SIG-M5 treated with dmso at 0.1 percent for 504 hours (cell line): ENCODE results near the gene PRXL2C.
"Not testable (repeated sequence)": the region's sequence is repeated elsewhere in the genome, so short reads cannot be mapped to it uniquely, and the experiment has no call there.

Experiments
- DNase-seq: peaks from one replicate; lab custom pipeline; 2025; ENCODE audit not compliant: unreplicated experiment; lab: John Stamatoyannopoulos, UW

The PRXL2C gene

DNA sequence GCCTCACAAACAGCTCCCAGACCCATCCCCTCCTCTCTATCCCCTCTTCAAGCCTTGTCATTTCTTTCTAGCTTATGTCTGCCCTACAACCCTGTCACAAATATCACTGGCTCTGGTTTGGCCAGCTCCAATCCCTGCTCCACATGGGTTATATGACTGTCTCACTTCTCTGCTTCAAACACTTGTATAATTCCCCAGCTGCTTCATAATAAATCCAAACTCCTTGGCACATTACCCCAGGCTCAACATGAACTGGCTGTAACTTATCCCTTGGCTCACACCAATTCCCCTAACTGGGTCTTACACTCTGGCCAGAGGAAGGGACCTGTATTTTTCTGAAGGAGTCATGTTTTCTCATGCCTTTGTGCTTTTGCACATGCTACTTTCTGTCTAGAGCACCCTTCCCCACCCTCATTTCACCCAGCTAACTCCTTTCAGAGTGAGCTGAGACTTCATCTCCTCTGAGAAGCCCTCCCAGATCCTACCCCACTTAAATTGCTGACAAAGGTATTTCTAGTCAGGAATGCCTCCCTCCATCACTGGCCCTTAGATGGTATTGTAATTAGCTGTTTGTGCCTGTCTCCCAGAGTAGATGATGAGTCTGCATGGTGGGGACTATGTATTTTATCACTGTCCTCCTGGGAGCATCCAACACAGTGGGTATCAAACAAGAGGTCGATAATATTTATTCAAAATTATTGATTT, 5.3 kb downstream of the PRXL2C start:
- DNase-seq: no peak

DNA sequence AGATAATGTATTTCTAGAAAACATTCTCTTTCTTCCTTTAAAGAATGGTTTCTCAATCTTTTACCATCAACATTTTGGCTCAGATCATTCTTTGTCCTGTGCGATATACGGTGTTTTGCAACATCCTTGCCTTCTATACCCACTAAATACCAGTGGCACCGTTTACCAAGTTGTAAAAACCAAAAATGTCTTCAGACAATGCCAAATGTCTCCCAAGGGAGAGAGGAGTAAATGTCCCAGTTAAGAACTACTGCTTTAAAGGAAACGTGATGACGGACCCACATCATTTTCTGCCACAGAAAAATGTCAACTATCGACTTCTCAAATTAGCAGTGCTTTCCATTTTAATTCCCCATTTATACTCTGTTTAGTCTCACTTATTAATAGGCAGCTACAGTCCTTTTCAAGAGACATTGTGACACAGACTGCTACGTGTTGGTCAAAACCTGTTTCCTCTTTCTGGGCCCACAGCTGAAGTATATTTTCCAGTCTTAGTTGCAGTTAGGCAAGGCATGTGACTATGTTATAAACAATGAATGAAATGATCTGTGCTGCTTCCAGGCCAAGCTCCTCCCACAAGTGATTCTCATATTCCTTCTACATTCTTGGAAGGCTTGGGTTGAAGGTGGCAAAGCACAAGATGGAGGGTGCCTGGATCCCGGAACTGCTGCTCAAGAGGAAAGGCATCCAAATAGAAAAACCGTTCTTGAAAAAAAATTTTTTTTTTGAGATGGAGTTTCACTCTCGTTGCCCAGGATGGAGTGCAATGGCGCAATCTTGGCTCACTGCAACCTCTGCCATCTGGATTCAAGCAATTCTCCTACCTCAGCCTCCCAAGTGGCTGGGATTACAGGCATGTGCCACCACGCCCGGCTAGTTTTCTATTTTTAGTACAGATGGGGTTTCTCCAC, 8.8 kb downstream of the PRXL2C start:
- peak; percentile 94 for DNase-seq

DNA sequence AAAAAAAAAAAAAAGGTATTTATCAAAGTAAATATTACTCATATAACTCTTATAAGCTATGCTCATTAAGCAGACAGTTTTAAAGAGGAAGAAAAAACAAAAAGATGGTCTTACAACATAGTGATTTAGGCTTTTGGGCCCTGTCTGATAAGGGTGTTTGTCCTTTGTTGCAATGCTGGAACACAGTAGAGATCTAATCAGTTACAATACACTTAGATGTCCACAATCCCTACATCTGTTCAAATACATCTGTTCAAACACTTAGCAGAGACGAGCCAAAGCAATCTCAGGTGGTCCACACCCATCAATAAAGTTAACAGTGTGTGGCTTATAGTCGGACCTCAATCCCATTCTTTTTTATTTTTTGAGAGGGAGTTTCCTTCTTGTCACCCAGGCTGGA, 11.0 kb downstream of the PRXL2C start:
- DNase-seq: no peak

DNA sequence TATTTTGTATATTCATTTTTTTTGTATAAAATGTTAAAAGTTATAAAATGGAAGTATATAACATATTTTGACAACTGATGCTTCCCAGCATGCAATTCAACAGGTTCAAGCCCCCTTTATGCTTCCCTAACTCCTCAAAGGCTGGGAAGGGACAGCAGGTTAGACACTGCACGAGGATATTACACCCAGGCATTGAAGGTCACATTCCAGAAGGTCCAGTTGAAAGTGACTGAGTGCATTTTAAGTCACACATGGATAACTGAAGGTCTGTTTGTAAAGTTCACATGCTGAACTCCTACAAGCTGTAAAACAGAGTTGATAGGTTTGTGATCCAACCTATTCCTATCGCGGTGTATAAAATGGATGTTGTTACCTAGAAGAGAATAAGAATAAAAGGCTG, 13.6 kb downstream of the PRXL2C start:
- DNase-seq: no peak

DNA sequence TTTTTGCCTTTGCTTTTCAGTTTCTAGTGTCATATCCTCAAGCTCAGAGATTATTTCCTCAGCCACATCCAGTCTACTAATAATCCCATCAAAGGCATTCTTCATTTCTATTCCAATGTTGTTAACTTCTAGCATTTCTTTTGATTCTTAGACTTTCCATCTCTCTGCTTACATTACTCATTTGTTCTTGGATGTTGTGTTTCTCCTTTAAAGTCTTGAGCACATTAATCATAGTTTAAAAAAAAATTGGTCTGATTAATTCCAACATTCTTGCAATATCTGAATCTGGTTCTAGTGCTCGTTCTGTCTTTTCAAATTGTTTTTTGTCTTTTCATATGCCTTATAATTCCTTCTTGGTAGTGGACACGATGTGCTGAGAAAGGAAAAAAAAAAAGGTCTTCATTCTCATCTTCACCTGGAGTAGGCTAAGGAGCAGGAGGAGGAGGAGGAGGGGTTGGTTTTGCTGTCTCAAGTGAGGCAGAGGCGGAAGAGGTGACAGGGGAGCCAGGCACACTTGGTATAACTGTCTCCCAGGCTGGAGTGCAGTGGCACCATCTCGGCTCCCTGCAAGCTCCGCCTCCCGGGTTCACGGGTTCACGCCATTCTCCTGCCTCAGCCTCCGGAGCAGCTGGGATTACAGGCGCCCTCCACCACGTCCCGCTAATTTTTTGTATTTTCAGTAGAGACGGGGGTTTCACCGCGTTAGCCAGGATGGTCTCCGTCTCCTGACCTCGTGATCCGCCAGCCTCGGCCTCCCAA, 16.3 kb downstream of the PRXL2C start:
- no peak for DNase-seq

DNA sequence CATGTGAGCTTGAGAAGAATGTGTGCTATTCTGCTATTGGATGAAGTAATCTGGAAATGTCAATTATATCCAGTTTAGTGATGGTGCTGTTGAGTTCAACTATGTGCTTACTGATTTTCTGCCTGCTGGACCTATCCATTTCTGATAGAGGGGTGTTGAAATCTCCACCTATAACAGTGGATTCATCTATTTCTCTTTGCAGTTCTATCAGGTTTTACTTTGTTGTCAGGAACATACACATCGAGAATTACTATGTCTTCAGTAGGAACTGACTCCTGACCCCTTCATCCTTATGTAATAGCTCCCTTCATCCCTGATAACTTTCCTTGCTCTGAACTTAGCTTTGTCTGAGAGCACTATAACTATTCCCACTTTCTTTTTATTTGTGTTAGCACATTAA, 18.7 kb downstream of the PRXL2C start:
- no peak for DNase-seq

DNA sequence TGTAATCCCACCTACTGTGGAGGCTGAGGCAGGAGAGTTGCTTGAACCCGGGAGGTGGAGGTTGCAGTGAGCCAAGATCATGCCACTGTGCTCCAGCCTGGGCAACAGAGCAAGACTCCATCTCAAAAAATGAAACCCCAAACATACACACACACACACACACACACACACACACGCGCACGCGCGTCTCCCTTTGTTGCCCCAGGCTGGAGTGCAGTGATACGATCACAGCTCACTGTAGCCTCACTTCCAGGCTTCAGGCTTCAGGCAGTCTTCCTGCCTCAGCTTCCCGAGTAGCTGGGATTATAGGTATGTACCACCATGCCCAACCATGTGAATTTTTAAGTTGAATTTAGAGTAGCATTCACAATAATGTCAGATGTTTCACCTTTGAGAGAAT, 21.5 kb downstream of the PRXL2C start:
- DNase-seq: not testable (repeated sequence)

DNA sequence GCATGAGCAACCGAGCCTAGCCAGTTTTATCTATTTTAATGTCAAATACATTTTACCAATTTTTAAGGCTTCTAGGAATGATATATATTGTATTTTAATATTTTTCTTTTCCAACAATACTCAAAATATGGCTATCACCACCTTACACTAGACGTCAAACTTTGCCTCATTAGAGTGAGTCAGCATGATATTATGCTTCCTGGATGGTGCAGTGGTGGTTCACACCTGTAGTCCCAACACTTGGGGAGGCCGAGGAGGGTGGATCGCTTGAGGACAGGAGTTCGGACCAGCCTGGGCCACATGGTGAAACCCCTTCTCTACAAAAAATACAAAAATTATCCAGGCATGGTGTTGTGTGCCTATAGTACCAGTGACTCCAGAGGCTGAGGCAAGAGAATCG, 28.2 kb downstream of the PRXL2C start:
- DNase-seq: no peak

DNA sequence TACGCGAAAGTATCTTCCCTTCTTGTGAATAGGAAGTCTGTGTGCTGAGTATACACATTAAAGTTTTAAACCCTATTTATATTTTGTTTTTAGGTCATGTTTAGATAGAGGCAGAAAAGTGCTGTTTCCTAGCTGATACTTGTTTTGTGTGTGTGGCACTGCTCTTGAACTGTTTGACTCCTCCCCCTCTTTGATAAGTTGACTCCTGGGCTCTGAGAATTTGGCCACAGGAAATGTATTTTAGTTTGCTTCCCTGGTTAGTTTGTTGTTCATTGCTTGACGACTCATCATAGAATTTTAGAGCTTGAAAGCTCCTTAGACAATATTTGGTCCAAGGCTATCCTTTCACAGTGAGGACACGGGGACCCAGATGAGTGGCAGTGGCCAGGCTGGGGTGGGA, 33.5 kb downstream of the PRXL2C start:
- DNase-seq: no peak

DNA sequence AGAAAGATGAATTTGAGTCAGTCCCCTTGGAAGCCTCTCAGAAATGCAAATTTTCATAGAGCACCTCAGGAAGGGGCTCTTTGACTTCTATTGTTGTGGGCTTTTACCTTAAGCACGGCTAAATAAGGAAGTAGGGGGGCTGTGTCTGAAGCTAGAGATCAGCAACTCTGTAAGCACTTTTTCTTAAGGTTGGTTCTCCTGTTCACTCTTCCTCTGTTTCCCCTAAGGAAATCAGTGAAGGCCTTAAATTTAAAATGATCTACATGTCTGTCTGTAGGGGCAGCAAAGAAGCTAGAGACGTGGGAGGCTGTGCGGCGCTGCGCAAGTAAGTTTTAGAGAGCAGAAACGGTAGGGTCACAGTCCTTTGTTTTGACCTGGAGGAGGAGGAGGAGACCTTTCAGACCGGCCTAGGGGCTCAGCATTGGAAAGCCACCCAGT, 34.3 kb downstream of the PRXL2C start:
- DNase-seq: no peak

DNA sequence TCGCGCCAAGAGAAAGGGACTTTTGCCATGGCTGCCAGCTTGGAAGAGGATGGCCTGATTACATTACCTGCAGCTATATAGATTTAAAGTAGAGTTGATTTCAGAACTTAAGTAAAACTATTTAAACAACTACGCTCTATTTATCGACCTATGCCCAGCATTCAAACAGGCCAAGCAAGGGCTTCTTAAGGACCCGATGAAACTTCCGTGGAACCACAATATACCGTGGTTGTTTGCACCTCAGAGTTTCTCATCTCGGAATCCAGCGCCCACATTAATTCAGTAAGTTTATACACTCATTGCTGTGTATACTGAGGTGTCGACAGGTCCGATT, 35.0 kb downstream of the PRXL2C start:
- DNase-seq: no peak

DNA sequence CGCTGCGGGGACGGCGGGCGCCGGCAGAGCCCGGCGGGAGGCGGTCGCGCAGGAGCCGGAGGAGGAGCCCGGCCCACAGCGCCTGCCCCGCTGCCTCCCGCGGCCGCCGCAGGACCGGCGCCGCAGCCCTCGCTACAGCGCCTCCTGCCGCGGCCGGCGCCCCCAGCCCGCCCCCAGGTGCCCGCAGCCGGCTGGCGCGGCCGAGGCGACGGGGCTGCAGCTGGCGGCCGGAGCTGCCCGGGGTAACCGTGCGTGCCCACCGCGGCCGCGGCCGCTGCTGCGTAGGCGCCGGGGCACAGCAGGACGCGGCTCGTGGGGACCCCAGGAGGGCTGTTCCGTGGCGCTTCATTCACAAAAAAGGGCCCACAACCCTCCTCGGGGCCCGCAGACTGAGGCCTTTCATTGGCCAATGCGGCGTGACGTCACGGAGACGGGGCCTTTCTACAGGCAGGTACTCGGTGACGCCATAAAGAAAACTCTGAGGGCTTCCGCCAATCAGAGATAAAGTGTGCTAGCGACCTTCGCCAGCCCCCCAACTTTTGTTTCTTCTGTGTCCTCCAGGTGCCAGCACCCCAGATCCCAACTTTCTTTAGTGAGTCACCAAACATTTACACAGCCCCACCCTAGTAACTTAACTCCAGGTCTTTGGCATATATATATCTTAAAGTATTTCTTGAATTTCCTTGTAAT, 35.5 kb downstream of the PRXL2C start, which contains the start of gene CDC14B:
Gene CDC14B, minus strand, starts transcription at position 353 of the 690 bp plus-strand sequence. CDS start 465 bp downstream, outside the sequence.
- peak; percentile 76 for DNase-seq

DNA sequence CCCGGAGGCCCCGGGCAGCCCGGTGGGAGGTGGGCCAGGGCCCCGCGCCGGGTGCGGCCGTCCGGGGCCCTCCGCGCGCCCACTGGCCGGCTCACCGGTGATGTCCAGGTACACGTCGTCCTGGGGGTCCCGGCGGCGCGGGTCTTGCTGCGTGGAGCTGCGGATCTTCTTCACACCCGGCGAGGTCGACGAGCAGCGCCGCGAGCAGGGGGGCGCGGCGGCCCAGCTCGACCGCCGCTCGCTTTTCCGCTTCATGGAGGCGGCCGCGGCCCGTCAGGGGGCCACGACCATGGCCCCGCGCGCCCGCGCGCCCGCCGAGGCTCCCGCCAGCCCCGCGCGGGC, 36.0 kb downstream of the PRXL2C start:
- no peak for DNase-seq

DNA sequence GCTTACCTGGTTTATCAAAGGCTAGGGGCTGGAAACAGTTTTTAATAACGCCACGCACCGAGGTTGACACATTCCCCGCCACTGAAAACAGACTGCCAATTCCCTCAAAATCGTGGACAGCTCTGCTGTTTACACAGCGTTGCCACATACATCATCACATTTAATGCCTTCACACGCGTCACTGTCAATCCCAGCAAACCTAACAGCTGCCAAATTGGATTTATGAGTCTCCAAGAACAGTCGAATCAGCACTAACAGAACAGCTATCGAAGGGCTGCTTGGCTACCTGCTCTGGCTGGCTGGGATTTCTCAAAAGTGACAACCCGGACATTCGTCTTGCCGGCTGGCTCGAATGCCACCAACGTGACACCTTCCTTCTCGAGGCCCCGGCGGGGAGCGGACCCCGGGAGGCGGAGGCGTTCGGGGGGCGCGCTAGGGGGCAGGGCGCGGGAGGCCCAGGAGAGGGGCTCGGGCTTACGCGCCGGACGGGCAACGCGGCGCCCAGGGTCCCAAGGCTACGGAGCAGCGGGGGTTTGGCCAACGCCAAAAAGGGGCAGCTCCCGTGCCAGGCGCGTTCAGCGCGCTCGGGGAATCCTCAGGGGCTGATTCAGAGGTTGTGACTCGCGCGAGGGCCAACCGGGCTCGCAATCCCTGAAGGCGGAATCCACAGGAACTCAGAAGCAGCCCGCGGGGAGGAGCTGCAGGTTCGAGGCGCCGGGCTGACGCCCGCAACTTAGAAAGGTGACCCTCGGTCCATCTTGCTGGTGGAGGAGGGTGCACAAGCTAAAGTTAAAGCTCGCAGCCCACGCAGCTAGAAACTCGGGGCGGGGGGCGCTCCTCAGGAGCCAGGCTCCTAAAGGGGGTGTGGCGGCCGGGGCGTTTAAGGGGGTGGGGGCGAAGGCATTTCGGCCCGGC, 36.7 kb downstream of the PRXL2C start:
- no peak for DNase-seq

DNA sequence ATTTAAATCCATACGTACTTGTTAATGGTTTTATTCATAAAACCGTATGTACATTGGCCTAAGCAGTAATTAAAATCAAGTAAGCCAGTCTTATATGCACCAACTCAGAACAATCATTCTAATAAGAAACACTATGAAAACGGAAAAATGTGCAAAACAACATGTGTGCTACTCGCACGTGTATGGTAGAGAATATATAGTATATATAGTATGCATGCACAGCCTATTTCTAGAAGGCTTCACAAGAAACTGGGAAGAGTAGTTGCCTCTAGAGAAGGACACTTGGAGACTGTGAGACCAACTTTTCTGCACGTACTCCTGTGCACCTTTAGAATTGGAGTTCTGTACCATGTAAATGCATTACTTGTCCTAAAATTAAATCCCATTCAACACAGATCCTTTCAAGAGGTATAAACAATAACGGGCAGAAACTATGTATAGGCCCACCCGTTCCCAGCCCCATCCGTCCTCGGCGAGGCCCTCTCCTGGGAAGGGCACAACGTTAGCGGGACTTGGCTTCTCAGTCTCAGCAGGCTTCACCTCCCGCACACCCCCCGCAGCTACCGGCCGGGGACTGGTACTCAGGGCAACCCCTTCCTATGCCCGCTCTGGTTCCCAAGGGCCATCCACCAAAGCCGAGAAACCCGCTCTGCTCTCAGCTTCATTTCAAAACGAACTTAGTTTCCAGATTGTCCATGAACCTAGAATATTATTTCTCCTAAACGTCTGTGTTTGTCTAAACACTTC, 37.5 kb downstream of the PRXL2C start:
- no peak for DNase-seq

DNA sequence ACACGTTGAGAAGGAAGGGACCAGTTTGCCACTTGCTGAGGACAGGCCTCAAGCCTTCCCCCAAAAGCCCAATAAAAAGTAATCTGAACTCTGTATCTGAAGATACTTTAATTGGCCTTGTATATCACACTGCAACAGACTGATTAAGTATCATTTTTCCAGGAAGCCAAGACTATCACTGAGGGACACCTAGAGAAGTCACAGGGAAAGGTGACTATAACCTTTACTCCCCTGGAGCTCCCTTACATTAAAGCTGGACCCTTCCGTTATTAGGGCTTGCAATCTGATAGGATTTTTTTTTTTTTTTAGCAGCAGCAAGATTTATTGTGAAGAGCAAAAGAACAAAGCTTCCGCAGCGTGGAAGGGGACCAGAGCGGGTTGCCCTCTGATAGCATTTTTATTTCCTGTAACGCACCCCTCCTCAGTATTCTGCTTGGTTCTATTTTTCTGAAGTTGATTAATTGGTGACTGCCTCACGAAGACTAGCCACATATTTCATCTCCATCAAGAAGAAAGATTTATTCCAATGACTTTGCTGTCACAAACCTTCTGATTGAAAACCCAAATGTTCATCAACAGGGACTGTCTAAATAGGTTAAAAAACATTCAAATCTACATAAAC, 38.2 kb downstream of the PRXL2C start:
- DNase-seq: no peak

DNA sequence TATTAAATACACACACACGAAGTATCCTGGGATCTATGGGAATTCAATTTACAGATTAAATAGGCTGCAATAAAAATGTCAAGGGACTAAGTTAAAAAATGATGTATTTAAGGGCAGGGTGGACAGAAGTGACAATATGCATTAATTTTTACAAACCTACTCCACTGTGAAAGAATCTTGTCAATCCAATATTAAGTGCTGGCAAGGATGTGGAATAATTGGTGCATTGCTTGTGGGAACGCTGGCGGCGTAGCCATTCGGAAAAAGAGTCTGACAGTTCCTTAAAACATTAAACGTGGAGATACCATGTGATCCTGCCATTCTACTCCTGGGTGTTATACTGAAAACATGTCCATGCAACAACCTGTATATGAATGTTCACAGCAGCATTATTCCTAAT, 39.7 kb downstream of the PRXL2C start:
- DNase-seq: no peak

DNA sequence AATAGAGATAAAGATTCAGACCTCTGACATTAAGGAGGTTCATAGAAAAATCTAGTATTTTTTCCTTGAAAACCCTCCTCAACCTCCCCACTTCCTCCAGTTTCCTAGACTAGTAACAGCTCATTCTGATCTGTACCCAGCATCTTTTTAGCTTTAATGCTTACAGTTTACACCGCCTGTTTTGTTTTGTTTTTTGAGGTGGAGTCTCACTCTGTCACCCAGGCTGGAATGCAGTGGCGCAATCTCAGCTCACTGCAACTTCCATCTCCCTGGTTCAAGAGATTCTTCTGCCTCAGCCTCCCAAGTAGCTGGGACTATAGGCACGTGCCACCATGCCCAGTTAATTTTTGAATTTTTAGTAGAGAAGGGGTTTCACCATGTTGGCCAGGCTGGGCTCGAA, 40.5 kb downstream of the PRXL2C start:
- not testable (repeated sequence) for DNase-seq
